K562 (cell line): Measurements from ENCODE around the gene NRG2. TPM values are rescaled to one million over a fixed set of nuclear protein-coding genes. Genes with fewer than 3 reads are reported as not detected.

Experiments used
- BRD9 ChIP-seq: fragments of 450-650 bp; IDR thresholded peaks from 2 replicates; pipeline ENCODE4 v1.6.1; 2018; ENCODE audit warnings: low read depth; ENCODE audit not compliant: partially characterized antibody
- DPF2 ChIP-seq: fragments of 450-650 bp; IDR thresholded peaks from 2 replicates; pipeline ENCODE4 v1.6.1; 2016
- EGR1 ChIP-seq: fragments of 450-650 bp; conservative IDR thresholded peaks from 2 replicates; pipeline ENCODE4 v1.6.1; 2017; ENCODE audit warnings: mild to moderate bottlenecking
- ESRRA ChIP-seq: fragments of 450-650 bp; IDR thresholded peaks from 2 replicates; pipeline ENCODE4 v1.6.1; 2014; ENCODE audit warnings: low read depth, mild to moderate bottlenecking, moderate library complexity, borderline replicate concordance
- HDAC2 ChIP-seq: fragments of 450-650 bp; IDR thresholded peaks from 2 replicates; pipeline ENCODE4 v1.6.1; 2016; ENCODE audit warnings: mild to moderate bottlenecking
- KLF10 ChIP-seq: fragments of 250-450 bp; sonication (Bioruptor Pico); IDR thresholded peaks from 2 replicates; pipeline ENCODE4 v1.6.1; 2021; ENCODE audit warnings: matching md5 sums
- MAFK ChIP-seq: IDR thresholded peaks from 2 replicates; pipeline ENCODE4 v1.6.1; 2011; ENCODE audit warnings: low read length, improper control_type of control experiment
- PHTF2 ChIP-seq: fragments of 250-450 bp; sonication (Bioruptor Pico); IDR thresholded peaks from 2 replicates; pipeline ENCODE4 v1.5.0; 2021; ENCODE audit warnings: mild to moderate bottlenecking
- PML ChIP-seq: IDR thresholded peaks from 2 replicates; pipeline ENCODE4 v1.6.1; 2012; ENCODE audit warnings: low read length, inconsistent platforms
- TCF7 ChIP-seq: sonication (generic); IDR thresholded peaks from 2 replicates; pipeline ENCODE4 v1.6.1; 2016; ENCODE audit warnings: antibody characterized with exemption, borderline replicate concordance
- ZBTB40 ChIP-seq, 2 experiments: fragments of 450-650 bp in 1 of 2; sonication (generic) in 1 of 2; formaldehyde crosslinking in 1 of 2; IDR thresholded peaks; 2 replicates each; pipeline versions ENCODE4 v1.7.1 to v1.9.0; 2016 to 2022; ENCODE audit warnings: inconsistent platforms in 1 of 2, mild to moderate bottlenecking in 1 of 2, missing genetic modification reagents in 1 of 2
- ZMIZ1 ChIP-seq, 2 experiments: fragments of 150-350 bp in 1 of 2; IDR thresholded peaks; 2 replicates each; pipeline ENCODE4 v1.6.1; 2012 to 2016; ENCODE audit warnings: low read depth in 2 of 2, low read length in 2 of 2, mild to moderate bottlenecking in 1 of 2, moderate library complexity in 1 of 2
- ZNF699 ChIP-seq: fragments of 250-450 bp; sonication (Bioruptor Pico); IDR thresholded peaks from 2 replicates; pipeline ENCODE4 v1.8.0; 2021; ENCODE audit warnings: mild to moderate bottlenecking, moderate library complexity; ENCODE audit not compliant: insufficient replicate concordance
- ZZZ3 ChIP-seq: fragments of 450-650 bp; IDR thresholded peaks from 2 replicates; pipeline ENCODE4 v1.6.1; 2016; ENCODE audit warnings: antibody characterized with exemption, mild to moderate bottlenecking, moderate library complexity
- polyA plus RNA-seq, 8 experiments: library from polyadenylated mRNA; depleted of rRNA in 4 of 8; stranded (reverse) in 5 of 8; unstranded in 3 of 8; fragments of >200 nt; fragmentation: Nextera tagmentation in 2 of 8; fragmentation: Illumina TruSeq in 1 of 8; extraction: Ambion mirVana in 2 of 8; extraction: Trizol in 1 of 8; gene quantifications; 2 replicates each; pipeline versions ENCODE4 v1.2.1 to v1.2.3, GENCODE V29; 2011 to 2014; ENCODE audit warnings: inconsistent platforms in 1 of 8, missing spikeins in 1 of 8
- total RNA-seq, 7 experiments: library from RNA; depleted of rRNA in 6 of 7; stranded (reverse); fragments of >200 nt in 6 of 7; fragmentation: Illumina TruSeq in 2 of 7; extraction: Trizol in 2 of 7; gene quantifications; 2 replicates each; pipeline versions ENCODE4 v1.2.1 to v1.2.3, GENCODE V29; 2011 to 2021; ENCODE audit warnings: low replicate concordance in 1 of 7
- TF ChIP-seq, protein P1 (sequence below): fragments of 450-650 bp; IDR thresholded peaks from 2 replicates; pipeline ENCODE4 v1.6.1; 2016; ENCODE audit warnings: missing biosample characterization, missing genetic modification characterization

The NRG2 gene
- total and polyA plus RNA-seq, 9 of the 15 experiments (the other 6 are each of a cell fraction or from before 2014, with no cell fraction given) = not detected

- peak; percentile 65 for TF ChIP-seq DPF2
- TF ChIP-seq PML = no peak
- 0 out of 2 replicates have a peak, but pooled peaks have one; percentile 33 for TF ChIP-seq HDAC2
- TF ChIP-seq ESRRA = no peak
- no peak for TF ChIP-seq PHTF2 (CRISPR knock-in tag)
- TF ChIP-seq ZMIZ1 (IDR thresholded peaks at IDR 0.05; ENCODE audit: low read depth in 2 of 2, low read length in 2 of 2) = no peak
- no peak for TF ChIP-seq ZNF699 (CRISPR knock-in tag)
- TF ChIP-seq MAFK = peak; percentile 59; the same call in 1 of the 2 replicates
- no peak for TF ChIP-seq BRD9
- TF ChIP-seq ZZZ3 = no peak
- no peak for TF ChIP-seq TCF7
- no peak for TF ChIP-seq EGR1
- TF ChIP-seq ZBTB40 (IDR thresholded peaks at IDR 0.05) = no peak
- no peak for TF ChIP-seq ZBTB40 (CRISPR knock-in tag; IDR thresholded peaks at IDR 0.05)
- no peak for TF ChIP-seq KLF10 (CRISPR knock-in tag)
- TF ChIP-seq, protein P1, sequence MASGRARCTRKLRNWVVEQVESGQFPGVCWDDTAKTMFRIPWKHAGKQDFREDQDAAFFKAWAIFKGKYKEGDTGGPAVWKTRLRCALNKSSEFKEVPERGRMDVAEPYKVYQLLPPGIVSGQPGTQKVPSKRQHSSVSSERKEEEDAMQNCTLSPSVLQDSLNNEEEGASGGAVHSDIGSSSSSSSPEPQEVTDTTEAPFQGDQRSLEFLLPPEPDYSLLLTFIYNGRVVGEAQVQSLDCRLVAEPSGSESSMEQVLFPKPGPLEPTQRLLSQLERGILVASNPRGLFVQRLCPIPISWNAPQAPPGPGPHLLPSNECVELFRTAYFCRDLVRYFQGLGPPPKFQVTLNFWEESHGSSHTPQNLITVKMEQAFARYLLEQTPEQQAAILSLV (tag) = no peak
Measured at GRCh38 chr5:139985733-139986132, 57.4 kb downstream of the NRG2 start (continued).
